Adipose tissue (tissue), 3 donors: ENCODE measurements around the gene USP10. TPM values are rescaled to one million over a fixed set of nuclear protein-coding genes. Genes with fewer than 3 reads are reported as not detected.
"Not testable (repeated sequence)": the region's sequence is repeated elsewhere in the genome, so short reads cannot be mapped to it uniquely, and the experiment has no call there.

Source experiments
- H3K27ac ChIP-seq: one replicate; pipeline ENCODE4 v1.5.1; 2013; ENCODE audit warnings: low read depth, low read length
- WGBS, 3 donors: extraction: QIAGEN DNeasy Blood & Tissue Kit; methylation state at CpG; one replicate each; pipeline ENCODE4 v1.1.7; 2013; 5-methylcytosine and 5-hydroxymethylcytosine counted together
- polyA plus RNA-seq, 3 donors: library from polyadenylated mRNA; stranded (reverse); fragments of 200-250 nt; gene quantifications; one replicate each; pipeline ENCODE4 v1.2.3, GENCODE V29; 2013
- donor health status: healthy with polysubstance abuse.
- donor health status: Bipolar disorder and iron deficiency.
- donor health status: healthy.

USP10 gene
- polyA plus RNA-seq, 3 donors, result 13.1 to 39.0 (median 21.8) TPM

DNA sequence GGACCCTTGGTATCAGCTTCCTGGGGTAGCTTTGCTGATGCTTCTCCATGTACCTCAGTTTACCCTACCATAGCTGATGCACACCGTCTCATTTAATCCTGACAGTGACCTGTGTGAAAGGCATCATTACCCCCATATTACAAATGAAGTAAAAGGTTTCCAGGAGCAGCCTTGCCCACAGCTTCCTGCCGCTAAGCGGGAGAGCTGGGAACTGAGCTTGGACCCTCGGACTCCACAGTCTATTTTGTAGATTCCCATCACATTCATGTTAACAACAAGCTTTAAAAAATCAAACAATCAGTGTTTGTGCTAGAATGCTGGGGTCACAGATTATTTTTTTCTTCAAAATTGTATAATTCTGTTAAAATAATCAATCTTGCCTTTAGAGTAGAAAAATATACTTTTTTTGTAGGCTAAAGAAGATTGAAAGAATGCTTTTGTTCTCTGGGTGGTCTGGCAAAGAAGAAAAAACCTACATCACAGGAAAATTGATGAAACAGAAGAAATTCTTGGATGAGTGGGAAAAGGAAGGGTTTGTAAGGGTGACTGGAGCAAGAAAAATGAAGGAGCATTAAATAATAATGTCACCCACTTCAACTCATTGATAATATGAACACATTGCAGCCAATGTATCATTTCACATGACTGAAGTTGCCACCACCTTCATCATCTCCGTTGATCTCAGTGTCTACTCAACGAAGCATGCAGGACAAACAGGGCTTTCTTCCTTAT, 9.5 kb upstream of the USP10 start:
- H3K27ac ChIP-seq, result no peak overlapping the region
- 85 to 92% (median 88%) methylated on average over 6 of the region's 6 CpGs for WGBS, 3 donors

DNA sequence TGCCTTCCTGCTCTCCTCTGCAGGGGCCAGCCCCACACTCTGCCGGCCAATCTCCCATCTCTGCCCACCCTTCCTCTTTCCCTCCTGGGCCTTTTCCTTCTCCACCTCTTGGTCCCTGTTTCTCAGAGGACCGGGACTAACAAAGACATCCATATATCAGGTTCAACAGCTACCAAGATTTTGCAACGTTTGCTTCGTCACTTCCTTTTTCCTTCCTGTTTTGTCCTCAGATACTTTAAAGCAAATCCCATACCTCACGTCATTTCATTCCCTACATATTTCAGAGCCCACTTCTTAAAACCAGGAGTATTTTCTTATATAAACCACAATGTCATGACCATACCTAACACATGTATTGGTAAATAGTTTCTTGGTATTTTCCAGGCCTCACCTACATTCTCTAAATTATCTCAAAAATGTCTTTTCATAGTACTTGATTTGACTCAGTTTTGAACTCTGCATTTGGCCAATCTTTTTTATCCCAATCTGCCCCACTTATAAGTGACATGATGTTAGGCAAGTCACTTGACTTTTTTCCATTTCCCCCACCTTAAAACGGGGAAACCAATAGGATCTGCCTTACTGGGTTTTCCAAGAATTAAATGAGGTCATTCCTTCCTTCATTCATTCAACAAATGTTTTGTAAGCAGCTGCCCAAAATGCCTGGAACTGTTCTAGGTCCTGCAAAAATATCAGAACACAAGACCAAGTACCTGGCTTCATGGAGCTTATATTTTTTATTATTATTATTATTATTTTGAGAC, 7.2 kb upstream of the USP10 start:
- H3K27ac ChIP-seq, result no peak overlapping the region
- WGBS, 3 donors, result 39 to 84% (median 40%) methylated on average over 6 of the region's 6 CpGs

DNA sequence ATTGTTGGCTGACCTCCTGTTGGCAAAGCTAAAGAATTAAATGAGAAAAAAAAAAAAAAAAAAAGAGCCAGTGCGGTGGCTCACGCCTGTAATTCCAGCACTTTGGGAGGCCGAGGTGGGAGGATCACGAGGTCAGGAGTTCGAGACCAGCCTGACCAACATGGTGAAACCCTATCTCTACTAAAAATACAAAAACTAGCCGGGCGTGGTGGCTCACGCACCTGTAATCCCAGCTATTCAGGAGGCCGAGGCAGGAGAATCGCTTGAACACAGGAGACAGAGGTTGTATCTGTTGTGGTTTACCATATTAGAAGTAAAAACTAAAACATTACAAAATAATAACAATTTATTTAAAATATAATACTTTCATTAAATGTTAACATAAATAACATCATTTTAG, 5.9 kb upstream of the USP10 start:
- H3K27ac ChIP-seq, result not testable (repeated sequence)
- WGBS, 3 donors, result 93 to 96% (median 95%) methylated on average over 10 of the region's 10 CpGs

DNA sequence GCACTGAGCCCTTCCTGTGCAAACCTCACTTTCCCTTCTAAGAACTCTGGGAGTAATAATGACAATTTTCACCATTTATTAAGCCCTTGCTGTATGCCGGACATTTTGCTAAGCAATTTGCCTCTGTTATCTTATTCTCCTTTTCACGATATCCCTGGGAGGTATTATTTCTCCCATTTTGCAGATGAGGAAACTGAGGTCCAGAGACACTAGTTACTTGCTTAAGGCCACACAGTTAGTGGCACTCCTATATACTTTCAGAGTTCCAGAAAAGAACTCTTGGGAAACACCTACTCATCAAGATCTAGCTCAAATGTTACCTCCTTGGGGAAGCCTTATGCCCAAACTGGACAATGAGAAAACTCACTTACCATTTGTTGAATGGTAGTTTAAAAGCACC, 4.8 kb upstream of the USP10 start:
- 88 to 96% (median 96%) methylated on average over 2 of the region's 2 CpGs for WGBS, 3 donors

DNA sequence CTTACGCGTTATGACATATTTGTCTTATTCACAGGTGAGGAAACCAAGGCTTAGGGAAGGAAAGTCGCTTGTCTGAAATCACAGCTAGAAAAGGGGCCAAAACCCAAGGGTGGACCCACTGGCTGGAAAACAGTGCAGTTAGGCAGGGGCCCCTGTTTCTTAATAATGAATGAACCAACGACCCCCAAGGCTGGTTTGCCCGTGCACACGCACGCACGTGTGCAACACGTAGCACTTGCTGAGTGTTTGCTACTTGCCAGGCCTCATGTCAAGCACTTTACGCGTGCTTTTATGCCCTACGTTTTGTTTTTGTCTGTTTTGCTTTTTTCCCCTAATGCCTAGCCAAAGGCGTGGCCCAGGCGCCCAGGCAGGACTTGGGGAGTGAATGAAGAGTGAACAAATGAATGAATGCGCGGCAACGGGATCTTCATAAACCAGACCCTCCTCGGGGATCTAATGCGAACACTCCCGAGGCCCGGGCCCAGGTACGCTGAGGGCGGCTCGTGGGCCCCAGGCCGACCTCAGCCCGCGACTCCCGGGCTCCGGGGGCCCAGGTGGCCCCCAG, 571 bp upstream of the USP10 start:
- 19 to 22% (median 22%) methylated on average over 29 of the region's 29 CpGs for WGBS, 3 donors
- H3K27ac ChIP-seq, result no peak overlapping the region

More for the DNA sequence above, 4.8 kb upstream of the USP10 start:
- H3K27ac ChIP-seq, result no peak overlapping the region

DNA sequence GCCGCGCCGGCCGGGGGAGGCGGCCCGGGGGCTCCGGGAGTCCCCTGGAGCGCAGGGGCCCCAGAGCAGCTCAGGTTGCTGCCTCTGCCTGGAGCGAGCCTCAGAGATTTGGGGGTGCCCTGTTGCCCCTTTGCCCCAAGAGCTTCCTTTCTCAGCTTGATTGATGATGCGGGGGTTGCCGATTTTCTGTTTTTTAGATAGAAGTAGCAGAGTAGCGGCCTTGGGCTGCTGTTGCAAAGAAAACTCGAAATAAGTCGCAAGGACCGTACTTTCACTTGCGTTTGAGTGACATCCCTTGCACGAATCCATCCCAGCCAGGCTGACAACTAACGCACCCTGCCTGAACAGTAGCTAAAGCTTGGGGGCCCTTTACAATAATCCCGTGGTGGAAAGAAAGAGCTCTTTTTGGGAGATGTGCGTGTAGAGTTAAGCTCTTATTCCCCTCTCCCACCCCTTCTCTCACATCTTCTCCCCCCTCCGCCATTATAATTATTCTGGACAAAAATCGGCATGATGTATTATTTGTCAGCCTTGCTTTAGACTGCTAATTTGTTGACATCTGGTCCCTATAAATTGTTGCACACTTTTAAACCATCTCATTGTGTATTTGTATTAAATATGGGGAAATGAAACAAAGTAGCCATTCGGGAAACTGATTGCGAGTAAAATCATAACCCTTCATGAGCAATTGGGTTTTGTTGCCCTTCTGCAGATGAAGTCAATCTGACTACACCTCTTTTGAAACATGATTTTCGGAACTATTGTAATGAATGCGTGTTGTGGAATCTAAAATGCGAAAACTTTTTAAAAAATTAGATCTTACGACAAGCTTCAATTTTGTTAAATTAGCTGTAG, 873 bp downstream of the USP10 start:
- 5 to 6% (median 6%) methylated on average over 26 to 28 of the region's 28 CpGs for WGBS, 3 donors
- H3K27ac ChIP-seq, result peak overlapping the region; percentile 43

DNA sequence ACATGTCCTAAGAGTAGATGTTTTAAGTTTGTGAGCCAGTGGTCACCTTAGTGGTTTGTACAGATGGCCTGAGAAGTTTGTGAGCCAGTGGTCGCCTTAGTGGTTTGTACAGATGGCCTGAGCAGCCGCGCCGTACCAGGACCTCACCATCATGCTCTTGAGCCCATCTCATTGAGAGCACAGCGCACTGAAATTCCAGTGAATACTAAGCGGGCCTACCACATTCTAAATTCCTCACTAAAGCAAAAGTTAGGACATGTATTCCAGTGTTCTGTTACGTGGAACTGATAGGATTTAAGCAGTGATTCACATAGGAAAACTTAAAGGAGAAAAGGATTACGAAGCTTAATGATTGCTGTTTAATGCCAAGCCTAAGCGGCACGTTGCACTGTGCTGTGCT, 3.9 kb downstream of the USP10 start:
- WGBS, 3 donors, result 85 to 95% (median 91%) methylated on average over 10 of the region's 10 CpGs
- no peak overlapping the region for H3K27ac ChIP-seq

DNA sequence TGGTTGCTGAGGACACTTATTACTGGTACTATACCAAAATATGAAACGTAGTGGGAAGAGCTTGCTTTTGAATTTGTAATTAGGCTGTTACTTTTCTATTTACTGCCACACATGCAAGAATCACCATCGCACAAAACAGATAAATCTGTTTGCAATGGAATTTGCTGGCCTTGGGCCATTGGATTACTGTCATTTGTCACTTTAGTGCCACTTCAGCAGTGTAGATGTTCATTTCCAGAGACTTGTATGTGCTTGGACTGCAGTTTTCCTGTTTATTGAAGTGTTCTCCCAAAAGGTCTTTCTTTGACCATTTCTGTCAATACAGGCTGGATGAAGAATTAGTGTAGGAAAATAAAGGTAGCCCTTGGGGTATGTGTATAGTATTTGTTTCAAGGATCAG, 4.5 kb downstream of the USP10 start:
- H3K27ac ChIP-seq, result no peak overlapping the region
- 39 to 91% (median 87%) methylated on average over 2 of the region's 2 CpGs for WGBS, 3 donors

DNA sequence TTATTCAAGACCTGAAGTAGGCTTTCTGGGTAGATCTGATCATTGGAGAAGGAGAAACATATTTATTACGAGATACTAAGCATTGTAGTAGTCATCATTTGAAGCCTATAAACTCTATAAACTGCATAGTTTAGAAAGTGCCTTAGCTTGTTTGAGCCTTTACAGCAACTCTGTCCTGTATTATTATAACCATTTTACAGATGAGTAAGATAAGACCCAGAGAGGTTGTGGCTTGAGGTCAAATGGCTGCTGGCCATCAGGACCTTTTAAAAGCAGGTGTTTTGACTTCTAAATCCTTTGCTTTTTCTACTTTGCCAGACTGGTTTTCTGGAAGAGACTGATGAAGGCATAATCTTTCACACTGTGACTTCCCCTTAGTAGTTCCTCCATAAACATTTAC, 7.1 kb downstream of the USP10 start:
- WGBS, 3 donors, result 92 to 100% (median 96%) methylated on average over 1 of the region's 1 CpG
- H3K27ac ChIP-seq, result no peak overlapping the region

DNA sequence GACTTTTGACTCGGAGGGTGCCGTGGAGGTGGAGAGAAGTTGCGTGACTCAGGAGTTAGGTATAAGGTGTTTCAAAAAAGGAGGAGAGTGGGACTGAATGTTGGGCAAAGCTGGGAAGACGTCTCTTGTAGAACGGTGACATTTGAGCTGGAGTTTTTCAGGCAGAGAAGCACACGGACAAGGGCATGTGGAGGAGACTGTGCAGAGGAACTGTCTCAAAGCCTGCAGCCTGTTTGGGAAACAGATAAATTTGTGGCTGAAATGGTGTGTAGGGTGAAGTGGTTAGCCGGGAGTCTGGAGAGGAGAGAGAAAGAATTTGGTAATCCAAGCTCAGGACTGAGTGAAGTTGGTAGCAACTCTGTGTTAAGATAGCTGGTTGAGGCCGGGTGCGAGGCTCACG, 9.8 kb downstream of the USP10 start:
- WGBS, 3 donors, result 84 to 92% (median 90%) methylated on average over 10 of the region's 10 CpGs
- H3K27ac ChIP-seq, result no peak overlapping the region

DNA sequence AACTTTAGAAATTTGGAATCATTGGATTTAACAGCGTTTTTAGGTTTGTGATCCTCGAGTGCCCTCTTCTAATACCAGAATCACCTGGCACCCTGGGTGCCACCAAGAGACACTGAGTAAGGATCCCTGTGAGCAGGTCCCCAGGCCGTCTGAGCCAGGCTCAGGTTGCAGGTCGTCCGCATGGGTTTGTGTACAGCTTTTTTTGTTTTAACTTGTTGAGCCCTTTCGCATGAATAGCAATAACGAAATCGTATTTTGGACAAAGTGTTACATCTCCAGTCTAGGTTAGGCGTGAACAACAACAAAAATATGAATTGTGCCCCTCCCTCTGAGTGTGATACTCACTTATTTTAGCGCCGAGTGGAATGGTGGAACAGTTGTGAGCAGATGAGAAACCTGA, 10.9 kb downstream of the USP10 start:
- WGBS, 3 donors, result 88 to 91% (median 89%) methylated on average over 11 of the region's 11 CpGs
- H3K27ac ChIP-seq, result no peak overlapping the region

DNA sequence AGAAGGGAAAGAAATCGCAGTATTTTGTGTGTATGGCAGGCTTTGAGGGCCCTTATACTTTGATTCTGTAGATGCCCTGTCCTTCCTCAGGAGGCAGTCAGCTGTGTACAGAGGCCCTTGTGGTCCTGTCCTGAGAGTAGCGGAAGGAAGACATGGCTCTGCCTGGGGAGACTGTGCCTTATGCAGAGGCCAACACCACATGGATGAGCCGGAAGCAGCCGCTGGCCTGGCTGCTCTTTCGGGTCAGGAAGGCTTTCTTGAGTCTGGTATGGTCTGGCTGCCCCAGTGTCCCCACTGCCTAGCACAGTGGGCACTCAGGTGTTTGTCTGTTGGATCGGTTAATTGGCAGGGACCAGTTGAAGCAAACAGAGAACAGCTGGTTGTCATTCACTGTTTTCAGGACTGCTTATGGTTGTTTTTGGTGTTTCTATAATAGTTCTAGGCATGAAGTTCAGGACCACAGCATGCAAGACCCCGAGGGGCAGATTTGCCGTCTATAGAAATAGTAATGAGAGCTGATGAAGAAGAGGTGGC, 12.4 kb downstream of the USP10 start:
- WGBS, 3 donors, result 82 to 89% (median 86%) methylated on average over 8 of the region's 8 CpGs
- no peak overlapping the region for H3K27ac ChIP-seq

DNA sequence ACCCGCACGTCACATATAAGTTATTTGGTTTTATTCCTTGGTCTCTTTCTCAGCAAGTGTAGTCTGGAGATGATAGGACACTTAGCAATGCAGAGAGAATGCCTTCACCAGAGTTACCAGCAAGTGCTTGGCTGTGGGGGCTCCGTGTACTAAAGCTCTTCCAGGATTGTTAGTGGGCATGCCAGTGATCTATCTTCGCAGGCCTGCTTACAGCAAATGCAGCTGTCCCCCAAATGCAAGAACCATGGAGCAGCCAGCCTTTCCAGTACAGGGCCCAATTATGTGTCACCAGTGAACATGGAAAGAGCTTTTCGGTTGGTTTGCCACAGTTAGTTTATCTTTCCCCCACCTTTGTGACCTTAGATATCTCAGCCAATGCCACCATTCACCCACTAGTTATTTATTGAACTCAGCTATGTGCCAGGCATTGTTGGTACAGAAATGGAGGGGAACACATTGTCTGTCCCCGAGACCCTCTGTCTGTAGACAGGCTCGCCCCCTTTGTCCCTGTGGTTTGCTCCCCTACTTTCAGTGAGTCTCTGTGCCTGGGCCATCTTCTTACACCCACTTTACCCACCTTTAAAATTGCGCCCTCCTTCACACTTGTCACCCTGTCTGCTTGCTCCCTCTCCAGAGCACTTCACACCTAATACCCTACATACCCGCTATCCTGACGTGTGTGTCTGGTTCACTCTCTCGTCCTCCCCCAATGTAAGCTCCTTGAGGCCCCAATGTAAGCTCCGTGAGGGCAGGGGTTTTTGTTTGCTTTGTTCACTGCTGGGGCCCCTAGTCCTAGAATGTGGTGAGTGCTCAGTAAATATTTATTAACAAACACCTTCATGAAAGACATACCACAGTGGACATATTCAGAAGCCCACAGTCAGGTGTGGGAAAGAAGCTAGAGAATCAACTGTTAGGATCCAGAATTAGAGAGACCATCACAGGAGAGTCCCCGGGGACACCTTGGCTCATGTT, 13.3 kb downstream of the USP10 start:
- 85 to 93% (median 92%) methylated on average over 13 of the region's 13 CpGs for WGBS, 3 donors
- no peak overlapping the region for H3K27ac ChIP-seq

DNA sequence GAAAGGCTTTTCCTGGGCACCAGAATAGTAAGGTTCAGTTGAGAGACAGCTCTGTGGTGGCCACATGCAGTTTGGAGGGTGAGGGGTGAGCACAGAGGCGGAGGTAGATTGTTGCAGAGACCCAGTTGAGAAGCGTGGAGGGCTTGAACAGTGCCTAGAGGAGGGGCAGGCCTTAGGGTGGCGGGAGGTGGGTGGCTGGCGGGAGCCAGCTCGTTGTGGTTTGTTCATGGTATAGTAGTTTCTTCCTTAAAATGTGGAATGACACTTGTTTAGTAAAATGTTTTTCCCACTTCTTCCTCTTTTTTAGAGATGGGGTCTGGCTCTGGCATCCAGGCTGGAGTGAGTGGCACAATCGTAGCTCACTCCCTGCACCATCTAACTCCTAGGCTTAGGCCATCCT, 14.2 kb downstream of the USP10 start:
- no peak overlapping the region for H3K27ac ChIP-seq
- 47 to 87% (median 57%) methylated on average over 6 of the region's 6 CpGs for WGBS, 3 donors

DNA sequence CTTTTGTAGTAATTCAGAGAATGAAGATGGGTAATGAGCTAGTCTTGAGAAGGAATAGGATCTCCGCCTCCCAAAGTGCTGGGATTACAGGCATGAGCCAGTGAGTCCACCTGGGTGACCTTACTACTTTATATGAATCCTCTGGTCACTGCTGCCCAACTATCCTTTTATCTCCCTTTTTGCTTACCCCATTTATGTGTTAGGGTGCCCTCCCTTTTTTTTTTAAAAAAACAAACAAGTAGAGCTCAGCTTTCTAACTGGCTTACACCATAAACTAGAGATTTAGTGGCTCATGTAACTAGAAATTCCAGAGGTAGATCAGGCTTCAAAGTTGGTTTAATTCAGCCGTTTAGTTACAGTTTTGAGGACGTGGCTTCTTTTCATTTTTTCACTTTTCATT, 15.6 kb downstream of the USP10 start:
- 68 to 77% (median 74%) methylated on average over 3 of the region's 3 CpGs for WGBS, 3 donors
- H3K27ac ChIP-seq, result no peak overlapping the region

DNA sequence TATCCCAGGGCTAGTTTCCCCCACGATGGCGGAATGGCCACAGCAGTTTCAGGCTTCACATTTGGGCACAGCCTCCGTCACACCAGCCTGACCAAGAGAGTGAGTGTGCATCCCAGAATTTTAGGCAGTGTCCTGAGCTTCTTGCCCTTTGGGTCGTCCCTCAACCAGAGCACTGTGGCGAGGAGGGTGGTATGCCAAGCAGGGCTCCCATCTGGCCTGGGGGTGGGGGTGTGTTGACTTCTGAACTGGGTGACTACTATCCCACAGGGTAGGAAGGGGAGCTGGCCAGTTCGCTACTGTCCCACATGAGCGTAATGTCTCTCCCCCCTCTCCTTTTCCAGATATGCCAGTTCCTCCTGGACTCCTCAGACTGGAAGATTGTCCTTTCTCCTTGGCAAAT, 16.1 kb downstream of the USP10 start:
- no peak overlapping the region for H3K27ac ChIP-seq
- 92 to 95% (median 94%) methylated on average over 7 of the region's 7 CpGs for WGBS, 3 donors

DNA sequence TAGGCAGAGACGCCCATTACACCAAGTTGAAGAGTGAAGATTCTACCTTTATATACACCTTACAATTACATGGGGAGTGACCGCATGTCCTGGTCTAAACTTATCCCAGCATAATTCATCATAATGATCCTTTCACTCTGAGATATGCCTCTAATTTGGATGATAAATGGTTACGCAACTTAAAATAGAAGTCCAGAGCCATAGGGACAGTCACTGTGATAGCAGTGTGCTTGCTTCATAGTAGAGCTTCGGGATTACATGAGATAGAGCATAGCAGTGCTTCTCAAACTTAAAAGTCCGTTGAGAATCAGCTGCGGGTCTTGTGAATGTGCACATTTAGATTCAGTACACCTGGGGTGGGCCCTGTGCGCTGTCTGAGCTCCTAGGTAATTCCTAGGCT, 16.9 kb downstream of the USP10 start:
- H3K27ac ChIP-seq, result no peak overlapping the region
- 78 to 87% (median 78%) methylated on average over 7 of the region's 7 CpGs for WGBS, 3 donors
